GM21390 (cell line): ENCODE data around the gene ZNF710.
A peak's percentile ranks its signal among the peaks of the same experiment; 100 is the strongest.
"Not testable (repeated sequence)": the region's sequence is repeated elsewhere in the genome, so short reads cannot be mapped to it uniquely, and the experiment has no call there.

Experiments used
- ATAC-seq: cut with Tn5 transposase; IDR thresholded peaks from one replicate; pipeline ENCODE4 v1.9.1; 2021; ENCODE audit not compliant: unreplicated experiment

Gene ZNF710

GRCh38 chr15:90058308-90058707 is 57.2 kb downstream of the ZNF710 start:
- peak; percentile 50 for ATAC-seq

GRCh38 chr15:90058775-90059174 is 57.7 kb downstream of the ZNF710 start:
- no peak for ATAC-seq

GRCh38 chr15:90059208-90059985 is 58.3 kb downstream of the ZNF710 start:
- peak; percentile 93 for ATAC-seq

- ATAC-seq = no peak
Measured at GRCh38 chr15:90060797-90061196, 59.7 kb downstream of the ZNF710 start.

GRCh38 chr15:90062023-90062442 is 60.9 kb downstream of the ZNF710 start:
- ATAC-seq = no peak

- ATAC-seq = no peak
Measured at GRCh38 chr15:90062462-90062932, 61.4 kb downstream of the ZNF710 start.

- no peak for ATAC-seq
Measured at GRCh38 chr15:90062973-90063769, 62.0 kb downstream of the ZNF710 start.

- no peak for ATAC-seq
Measured at GRCh38 chr15:90063770-90064247, 62.7 kb downstream of the ZNF710 start.

- ATAC-seq = no peak
Measured at GRCh38 chr15:90064911-90065681, 64.0 kb downstream of the ZNF710 start.

- ATAC-seq = no peak
Measured at GRCh38 chr15:90065682-90066049, 64.5 kb downstream of the ZNF710 start.

GRCh38 chr15:90067181-90067952 is 66.2 kb downstream of the ZNF710 start:
- ATAC-seq = no peak

GRCh38 chr15:90067953-90068606 is 67.0 kb downstream of the ZNF710 start:
- ATAC-seq = no peak

- not testable (repeated sequence) for ATAC-seq
Measured at GRCh38 chr15:90070623-90071022, 69.5 kb downstream of the ZNF710 start.

GRCh38 chr15:90071220-90071807 is 70.2 kb downstream of the ZNF710 start:
- ATAC-seq = peak; percentile 71

- no peak for ATAC-seq
Measured at GRCh38 chr15:90072978-90073640, 72.0 kb downstream of the ZNF710 start.

GRCh38 chr15:90074023-90074422 is 72.9 kb downstream of the ZNF710 start:
- ATAC-seq = no peak

GRCh38 chr15:90074916-90075315 is 73.8 kb downstream of the ZNF710 start:
- no peak for ATAC-seq

- ATAC-seq = no peak
Measured at GRCh38 chr15:90075420-90076289, 74.5 kb downstream of the ZNF710 start.
